ENCODE results near the gene MYO9B.

Gene MYO9B

GRCh38 chr19:17246681-17247425 is 171.3 kb downstream of the MYO9B start:
- peak overlapping the region; percentile 56 for H3K27ac ChIP-seq
- no peak for TF ChIP-seq CTCF (IDR thresholded peaks at IDR 0.05)
- peaks cover 48% of the 10 kb centered on the region for H3K27me3 ChIP-seq
- peaks cover 13% of the 10 kb centered on the region in 2 experiments for H3K4me1 ChIP-seq (ENCODE audit: control insufficient read depth in 1 of 2, insufficient read depth in 1 of 2, low read depth in 1 of 2, low read length in 1 of 2)
- H3K36me3 ChIP-seq, result no peaks in the 10 kb centered on the region
- H3K4me3 ChIP-seq (ENCODE audit: low read depth in 1 of 2, low read length in 1 of 2), result peak overlapping the region; percentile 63 to 75
- H3K9me3 ChIP-seq, result no peaks in the 10 kb centered on the region

- Histone ChIP-seq H3K9me3 (no peaks in the 10 kb centered on the region), H3K27ac (no peak overlapping the region), H3K4me3 (ENCODE audit: low read depth in 1 of 2, low read length in 1 of 2) (no peak overlapping the region), H3K27me3 (peaks cover 46% of the 10 kb centered on the region), H3K4me1 (ENCODE audit: control insufficient read depth in 1 of 2, insufficient read depth in 1 of 2, low read depth in 1 of 2, low read length in 1 of 2) (peaks cover 13% of the 10 kb centered on the region in 2 experiments), H3K36me3 (no peaks in the 10 kb centered on the region)
- no peak for TF ChIP-seq CTCF (IDR thresholded peaks at IDR 0.05)
Observed at GRCh38 chr19:17248011-17248776, 172.6 kb downstream of the MYO9B start.

GRCh38 chr19:17249887-17250548 is 174.4 kb downstream of the MYO9B start:
- Histone ChIP-seq H3K27ac (no peak overlapping the region), H3K9me3 (no peaks in the 10 kb centered on the region), H3K36me3 (no peaks in the 10 kb centered on the region), H3K4me3 (ENCODE audit: low read depth in 1 of 2, low read length in 1 of 2) (no peak overlapping the region), H3K4me1 (ENCODE audit: control insufficient read depth in 1 of 2, insufficient read depth in 1 of 2, low read depth in 1 of 2, low read length in 1 of 2) (peaks cover 8 to 9% of the 10 kb centered on the region in 2 experiments), H3K27me3 (peaks cover 28% of the 10 kb centered on the region)
- TF ChIP-seq CTCF (IDR thresholded peaks at IDR 0.05), result no peak

- Histone ChIP-seq H3K27ac (no peak overlapping the region), H3K9me3 (no peaks in the 10 kb centered on the region), H3K4me3 (ENCODE audit: low read depth in 1 of 2, low read length in 1 of 2) (no peak overlapping the region), H3K36me3 (no peaks in the 10 kb centered on the region), H3K4me1 (ENCODE audit: control insufficient read depth in 1 of 2, insufficient read depth in 1 of 2, low read depth in 1 of 2, low read length in 1 of 2) (no peaks in the 10 kb centered on the region), H3K27me3 (no peaks in the 10 kb centered on the region)
- no peak for TF ChIP-seq CTCF (IDR thresholded peaks at IDR 0.05)
Observed at GRCh38 chr19:17254636-17255035, 179.1 kb downstream of the MYO9B start.

- no peak overlapping the region for H3K4me3 ChIP-seq (ENCODE audit: low read depth in 1 of 2, low read length in 1 of 2)
- H3K4me1 ChIP-seq (ENCODE audit: control insufficient read depth in 1 of 2, insufficient read depth in 1 of 2, low read depth in 1 of 2, low read length in 1 of 2), result no peaks in the 10 kb centered on the region
- no peak overlapping the region for H3K27ac ChIP-seq
- TF ChIP-seq CTCF (IDR thresholded peaks at IDR 0.05), result no peak
- H3K27me3 ChIP-seq, result no peaks in the 10 kb centered on the region
- no peaks in the 10 kb centered on the region for H3K9me3 ChIP-seq
- H3K36me3 ChIP-seq, result no peaks in the 10 kb centered on the region
Observed at GRCh38 chr19:17255150-17255621, 179.6 kb downstream of the MYO9B start.

Data from neutrophil (primary cell).